SK-N-SH (cell line): ENCODE measurements around the gene L1TD1. TPM values are rescaled to one million over a fixed set of nuclear protein-coding genes. Genes with fewer than 3 reads are reported as not detected.

Source experiments
- MEF2A ChIP-seq: IDR thresholded peaks from 2 replicates; pipeline ENCODE4 v1.4.0; 2012; ENCODE audit warnings: low read depth, borderline replicate concordance
- RAD21 ChIP-seq: IDR thresholded peaks from 2 replicates; pipeline ENCODE4 v1.6.1; 2012; ENCODE audit warnings: mild to moderate bottlenecking, low read length
- REST ChIP-seq: IDR thresholded peaks from 2 replicates; pipeline ENCODE4 v1.6.1; 2012; ENCODE audit warnings: mild to moderate bottlenecking, low read depth, low read length, moderate library complexity
- RXRA ChIP-seq: IDR thresholded peaks from 2 replicates; pipeline ENCODE4 v1.4.0; 2012; ENCODE audit warnings: low read depth, mild to moderate bottlenecking, borderline replicate concordance
- SMC3 ChIP-seq: IDR thresholded peaks from 2 replicates; pipeline ENCODE4 v1.6.1; 2012; ENCODE audit warnings: low read depth, low read length, improper control_type of control experiment
- USF2 ChIP-seq: fragments of 150-350 bp; IDR thresholded peaks from 2 replicates; pipeline ENCODE4 v1.6.1; 2017; ENCODE audit warnings: antibody characterized with exemption, low read length, low read depth, borderline replicate concordance
- polyA plus RNA-seq, 3 experiments: library from polyadenylated mRNA; depleted of rRNA; stranded (reverse); fragments of >200 nt; gene quantifications; 2 replicates each; pipeline ENCODE4 v1.2.3, GENCODE V29; 2012

L1TD1 gene
- polyA plus RNA-seq, 1 of the 3 experiments (the other 2 are of a cell fraction), result not detected

- no peak for TF ChIP-seq SMC3
- TF ChIP-seq RAD21, result no peak
- TF ChIP-seq REST, result no peak
- TF ChIP-seq USF2, result no peak
- TF ChIP-seq RXRA, result no peak
- TF ChIP-seq MEF2A, result no peak
Observed at GRCh38 chr1:62260688-62261087, 66.0 kb downstream of the L1TD1 start (continued).

Other genes starting within 250 kb of the L1TD1 start
- 0.02 TPM in 1 of 2 replicates, not detected in the other for gene KANK4, start 124.6 kb downstream of the L1TD1 start, polyA plus RNA-seq (2012; rRNA removed)
- gene USP1, start 242.2 kb downstream of the L1TD1 start, polyA plus RNA-seq (2012; rRNA removed), result 3.9 and 4.3 TPM in 2 replicates